IMR-90 (cell line): ENCODE results near the gene ZNF74. TPM values are rescaled to one million over a fixed set of nuclear protein-coding genes. Genes with fewer than 3 reads are reported as not detected.
"Not testable (repeated sequence)": the region's sequence is repeated elsewhere in the genome, so short reads cannot be mapped to it uniquely, and the experiment has no call there.

Source experiments
- ATAC-seq: fragments of 200-7000 bp; cut with Tn5 transposase; 2 replicates; pipeline ENCODE4 v1.9.1; 2020; ENCODE audit warnings: low read depth, mild to moderate bottlenecking, moderate library complexity
- BruUV-seq: library from RNA; stranded (reverse); fragments of 400-500 nt; replicated peaks from 2 replicates; lab custom pipeline; 2021; lab: Mats Ljungman, UMichigan
- CTCF ChIA-PET: fragments of 300-600 bp; formaldehyde crosslinking; extraction: SDS; loops from one replicate; lab custom pipeline; 2021; ENCODE audit warnings: antibody characterized with exemption; lab: Yijun Ruan, JAX
- POLR2A ChIA-PET: fragments of 300-600 bp; sonication (Branson Sonifier 250); formaldehyde crosslinking; loops from one replicate; lab custom pipeline; 2022; ENCODE audit warnings: antibody characterized with exemption; ENCODE audit not compliant: unreplicated experiment; lab: Charles Lee
- DNase-seq: peaks from one replicate; pipeline ENCODE4 v3.0.0; 2013
- H2AFZ ChIP-seq: replicated peaks from 2 replicates; pipeline ENCODE3; 2013; ENCODE audit warnings: low read length, mild to moderate bottlenecking; ENCODE audit not compliant: poor library complexity
- H2AK5ac ChIP-seq: 2 replicates; pipeline ENCODE4 v1.6.1; 2013; ENCODE audit warnings: low read depth, low read length, inconsistent platforms
- H2AK9ac ChIP-seq: replicated peaks from 2 replicates; pipeline ENCODE3; 2013; ENCODE audit warnings: mild to moderate bottlenecking, low read depth, low read length, moderate library complexity; ENCODE audit not compliant: poor library complexity
- H2BK120ac ChIP-seq: 2 replicates; pipeline ENCODE4 v1.6.1; 2013; ENCODE audit warnings: low read depth, low read length, inconsistent platforms
- H2BK15ac ChIP-seq: 3 replicates; pipeline ENCODE4 v1.6.1; 2013; ENCODE audit warnings: low read depth, low read length, inconsistent platforms
- H2BK20ac ChIP-seq: 2 replicates; pipeline ENCODE4 v1.6.1; 2013; ENCODE audit warnings: low read depth, mild to moderate bottlenecking, inconsistent platforms, low read length, moderate library complexity
- H2BK5ac ChIP-seq: 2 replicates; pipeline ENCODE4 v1.6.1; 2013; ENCODE audit warnings: mild to moderate bottlenecking, low read depth, low read length, inconsistent platforms; ENCODE audit not compliant: poor library complexity, severe bottlenecking
- H3K14ac ChIP-seq: replicated peaks from 2 replicates; pipeline ENCODE4 v1.6.1; 2013; ENCODE audit warnings: low read depth, low read length, inconsistent platforms
- H3K18ac ChIP-seq: 2 replicates; pipeline ENCODE4 v1.6.1; 2013; ENCODE audit warnings: low read depth, low read length, control low read depth
- H3K23ac ChIP-seq: 2 replicates; pipeline ENCODE4 v1.6.1; 2013; ENCODE audit warnings: low read depth, low read length, inconsistent platforms
- H3K27ac ChIP-seq: 2 replicates; pipeline ENCODE4 v1.5.1; 2013; ENCODE audit warnings: mild to moderate bottlenecking, control low read depth, low read length; ENCODE audit not compliant: insufficient read depth
- H3K27me3 ChIP-seq: 2 replicates; pipeline ENCODE4 v1.6.1; 2013; ENCODE audit warnings: low read length; ENCODE audit not compliant: control insufficient read depth, insufficient read depth
- H3K36me3 ChIP-seq: 2 replicates; pipeline ENCODE4 v1.6.1; 2013; ENCODE audit warnings: low read length, mixed read lengths; ENCODE audit not compliant: control insufficient read depth, insufficient read depth
- H3K4ac ChIP-seq: 2 replicates; pipeline ENCODE4 v1.6.1; 2013; ENCODE audit warnings: low read depth, low read length, inconsistent platforms
- H3K4me1 ChIP-seq: 2 replicates; pipeline ENCODE4 v1.6.1; 2013; ENCODE audit warnings: low read length, mixed read lengths; ENCODE audit not compliant: control insufficient read depth, insufficient read depth
- H3K4me2 ChIP-seq: 2 replicates; pipeline ENCODE4 v1.6.1; 2013; ENCODE audit warnings: low read depth, mild to moderate bottlenecking, control low read depth, low read length, moderate library complexity
- H3K4me3 ChIP-seq: 2 replicates; pipeline ENCODE4 v1.5.1; 2013; ENCODE audit warnings: low read depth, mild to moderate bottlenecking, control low read depth, low read length, moderate library complexity; ENCODE audit not compliant: insufficient read depth
- H3K56ac ChIP-seq: 2 replicates; pipeline ENCODE4 v1.6.1; 2013; ENCODE audit warnings: low read length, inconsistent platforms; ENCODE audit not compliant: insufficient read depth; ENCODE audit errors: extremely low read depth
- H3K79me1 ChIP-seq, 2 experiments: 2 replicates each; pipeline ENCODE4 v1.6.1; 2013; ENCODE audit warnings: low read length in 2 of 2, inconsistent platforms in 1 of 2, low read depth in 1 of 2
- H3K9ac ChIP-seq: 2 replicates; pipeline ENCODE4 v1.6.1; 2013; ENCODE audit warnings: low read depth, low read length, control low read depth
- H3K9me1 ChIP-seq: 2 replicates; pipeline ENCODE4 v1.6.1; 2013; ENCODE audit warnings: low read length, inconsistent platforms; ENCODE audit not compliant: insufficient read depth
- H3K9me3 ChIP-seq: 2 replicates; pipeline ENCODE4 v1.6.1; 2013; ENCODE audit warnings: low read length; ENCODE audit not compliant: control insufficient read depth, insufficient read depth
- H4K20me1 ChIP-seq: 2 replicates; pipeline ENCODE4 v1.6.1; 2013; ENCODE audit warnings: low read length, inconsistent platforms; ENCODE audit not compliant: insufficient read depth
- H4K5ac ChIP-seq: 2 replicates; pipeline ENCODE4 v1.6.1; 2013; ENCODE audit warnings: mild to moderate bottlenecking, low read depth, low read length, control low read depth
- H4K8ac ChIP-seq, 2 experiments: 2 replicates each; pipeline ENCODE4 v1.6.1; 2013; ENCODE audit warnings: low read depth in 2 of 2, low read length in 2 of 2, control low read depth in 1 of 2, inconsistent platforms in 1 of 2
- H4K91ac ChIP-seq: 2 replicates; pipeline ENCODE4 v1.6.1; 2013; ENCODE audit warnings: low read depth, low read length, inconsistent platforms; ENCODE audit not compliant: insufficient read depth
- WGBS, 2 experiments: methylation state at CpG; one replicate each; pipeline versions ENCODE4 v1.1.5 to v1.1.7; 2013; ENCODE audit warnings: missing lambda C conversion rate in 2 of 2; ENCODE audit not compliant: insufficient read length in 1 of 2; ENCODE audit errors: extremely low coverage in 2 of 2; 5-methylcytosine and 5-hydroxymethylcytosine counted together
- dilution Hi-C: fragments of 300-500 bp; cut with HindIII; formaldehyde crosslinking; loops from one replicate; pipeline ENCODE4 v1.14.3; 2018; ENCODE audit warnings: low sequenced_read_pairs; ENCODE audit not compliant: unreplicated experiment
- in situ Hi-C: fragments of 300-500 bp; cut with MboI; formaldehyde crosslinking; loops from 3 replicates; pipeline ENCODE4 v1.14.3; 2019; ENCODE audit warnings: low sequenced_read_pairs, inconsistent platforms, mixed read lengths
- intact Hi-C: fragments of 100-400 bp; cut with micrococcal nuclease; formaldehyde crosslinking; loops from 2 replicates; pipeline ENCODE4 v1.10.0; 2022
- polyA plus RNA-seq, 3 experiments: library from polyadenylated mRNA; depleted of rRNA; stranded (reverse); fragments of >200 nt; gene quantifications; 2 replicates each; pipeline ENCODE4 v1.2.3, GENCODE V29; 2012; ENCODE audit warnings: low replicate concordance in 1 of 3
- total RNA-seq: library from RNA; depleted of rRNA; stranded (reverse); fragments of >200 nt; gene quantifications from 2 replicates; pipeline ENCODE4 v1.2.3, GENCODE V29; 2012

Gene ZNF74
- total and polyA plus RNA-seq, 2 of the 4 experiments (the other 2 are of a cell fraction): 7.5 to 8.4 TPM

GRCh38 chr22:20451129-20451778 is 57.3 kb downstream of the ZNF74 start:
- H2AK9ac ChIP-seq, H3K4me1 ChIP-seq, H3K4me2 ChIP-seq, H3K56ac ChIP-seq, H4K5ac ChIP-seq, H3K27ac ChIP-seq, POLR2A ChIA-PET, H2AFZ ChIP-seq, intact Hi-C loops, H2BK120ac ChIP-seq, H3K9me3 ChIP-seq, H4K91ac ChIP-seq, H4K20me1 ChIP-seq, H3K4ac ChIP-seq, ATAC-seq, H2AK5ac ChIP-seq, H3K27me3 ChIP-seq, H3K9ac ChIP-seq, H3K14ac ChIP-seq, H3K4me3 ChIP-seq, H2BK5ac ChIP-seq, BruUV-seq, H2BK15ac ChIP-seq, H3K18ac ChIP-seq, DNase-seq, H3K9me1 ChIP-seq, H4K8ac ChIP-seq, dilution Hi-C loops, H3K23ac ChIP-seq, H2BK20ac ChIP-seq: not testable (repeated sequence)
- WGBS, 2 experiments: 96% methylated on average over 6 of the region's 15 CpGs; no CpG with 5 or more reads in 1 of the 2 experiments
- in situ Hi-C loops: loop anchor here (10.0 kb wide), 2 partner anchors 56 to 296 kb away; partner anchors contain the start of genes CCDC188 and ZNF74
- CTCF ChIA-PET: interaction anchor here (1.1 kb wide), 1 partner anchor 33 kb away, joined by 4 read pairs; no protein-coding TSS in a partner anchor
- Histone ChIP-seq H3K36me3 (peaks cover 15% of the 10 kb centered on the region), H3K79me1 (peaks cover 0 to 12% of the 10 kb centered on the region in 2 experiments; a peak in 2 of 4 replicates)
